Activated B cell treated with CpG ODN at 0.5 μM for 24 hours (primary cell): ENCODE measurements around the gene KLHL6. TPM values are rescaled to one million over a fixed set of nuclear protein-coding genes. Genes with fewer than 3 reads are reported as not detected.

ENCODE experiments used
- ATAC-seq: fragments of 200-7000 bp; cut with Tn5 transposase; one replicate; pipeline ENCODE4 v1.10.0; 2021; ENCODE audit warnings: low read depth, mild to moderate bottlenecking, moderate library complexity
- CTCF ChIA-PET: fragments of 350-600 bp; sonication (Branson Sonifier 250); formaldehyde crosslinking; loops from one replicate; lab custom pipeline; 2021; ENCODE audit warnings: antibody characterized with exemption; lab: Charles Lee
- POLR2A ChIA-PET: fragments of 350-600 bp; sonication (Branson Sonifier 250); formaldehyde crosslinking; loops from one replicate; lab custom pipeline; 2021; ENCODE audit warnings: antibody characterized with exemption; lab: Charles Lee
- DNase-seq: peaks from one replicate; pipeline ENCODE4 v3.0.0; 2022
- H3K27ac Mint-ChIP-seq: one replicate; pipeline ENCODE4 v1.8.0; 2020; ENCODE audit warnings: mixed read lengths
- H3K27me3 Mint-ChIP-seq: one replicate; pipeline ENCODE4 v1.8.0; 2021; ENCODE audit warnings: mixed read lengths
- H3K36me3 Mint-ChIP-seq: one replicate; pipeline ENCODE4 v1.8.0; 2021; ENCODE audit warnings: low read depth, mixed read lengths
- H3K4me1 Mint-ChIP-seq: one replicate; pipeline ENCODE4 v1.8.0; 2021; ENCODE audit warnings: mixed read lengths
- H3K4me3 Mint-ChIP-seq: one replicate; pipeline ENCODE4 v1.8.0; 2020; ENCODE audit warnings: mild to moderate bottlenecking, mixed read lengths
- H3K9me3 Mint-ChIP-seq: one replicate; pipeline ENCODE4 v1.8.0; 2020; ENCODE audit warnings: mixed read lengths
- CTCF ChIP-seq: fragments of 200-600 bp; IDR thresholded peaks from one replicate; pipeline ENCODE4 v1.8.0; 2022; ENCODE audit warnings: antibody characterized with exemption, mild to moderate bottlenecking
- intact Hi-C: fragments of 100-400 bp; cut with micrococcal nuclease; formaldehyde crosslinking; loops from one replicate; pipeline ENCODE4 v1.15.1; 2024
- total RNA-seq: library from RNA; stranded (reverse); gene quantifications from 2 replicates; pipeline ENCODE4 v1.2.3, GENCODE V29; 2022

KLHL6 gene
- total RNA-seq, 1 donor from 2014 or later, result 41.7 TPM

- no peak for ATAC-seq
- Mint-ChIP-seq H3K27ac (no peak overlapping the region), H3K4me3 (no peak overlapping the region), H3K27me3 (no peaks in the 10 kb centered on the region), H3K4me1 (peaks cover 11% of the 10 kb centered on the region), H3K36me3 (peaks cover 61% of the 10 kb centered on the region), H3K9me3 (no peaks in the 10 kb centered on the region)
- POLR2A ChIA-PET, result no interaction called here
- intact Hi-C loops, result no loop called here
- DNase-seq, result no peak
- CTCF ChIA-PET, result no interaction called here
- no peak for TF ChIP-seq CTCF
These were observed 64.2 kb downstream of the KLHL6 start for GRCh38 chr3:183491109-183491922.

- no peaks in the 10 kb centered on the region for H3K9me3 Mint-ChIP-seq
- H3K27me3 Mint-ChIP-seq, result no peaks in the 10 kb centered on the region
- DNase-seq (no peak), ATAC-seq (no peak)
- TF ChIP-seq CTCF, result no peak
- H3K36me3 Mint-ChIP-seq, result peaks cover 58% of the 10 kb centered on the region
- intact Hi-C loops, result no loop called here
- H3K4me3 Mint-ChIP-seq, result no peak overlapping the region
- ChIA-PET POLR2A (no interaction called here), CTCF (no interaction called here)
- H3K27ac Mint-ChIP-seq, result no peak overlapping the region
- H3K4me1 Mint-ChIP-seq, result peaks cover 12% of the 10 kb centered on the region
These were observed 64.9 kb downstream of the KLHL6 start for GRCh38 chr3:183490653-183491052.

- no peak for DNase-seq
- CTCF ChIA-PET, result no interaction called here
- intact Hi-C loops, result no loop called here
These were observed 65.3 kb downstream of the KLHL6 start for GRCh38 chr3:183490211-183490601.

GRCh38 chr3:183489455-183490210, 65.9 kb downstream of the KLHL6 start:
- ATAC-seq (no peak), DNase-seq (no peak)
- ChIA-PET POLR2A (interaction anchor here (1.5 kb wide), 1 partner anchor 10 kb away, joined by 3 read pairs; no protein-coding TSS in a partner anchor), CTCF (no interaction called here)
- intact Hi-C loops, result no loop called here
- peaks cover 21% of the 10 kb centered on the region for H3K4me1 Mint-ChIP-seq
- no peak overlapping the region for H3K4me3 Mint-ChIP-seq
- H3K27me3 Mint-ChIP-seq, result no peaks in the 10 kb centered on the region
- H3K9me3 Mint-ChIP-seq, result no peaks in the 10 kb centered on the region
- no peak for TF ChIP-seq CTCF
- H3K36me3 Mint-ChIP-seq, result peaks cover 54% of the 10 kb centered on the region
- H3K27ac Mint-ChIP-seq, result peak overlapping the region; percentile 43

More at GRCh38 chr3:183490211-183490601, 65.3 kb downstream of the KLHL6 start:
- no peaks in the 10 kb centered on the region for H3K9me3 Mint-ChIP-seq
- H3K36me3 Mint-ChIP-seq, result peaks cover 58% of the 10 kb centered on the region
- ATAC-seq, result no peak
- peaks cover 16% of the 10 kb centered on the region for H3K4me1 Mint-ChIP-seq
- H3K27ac Mint-ChIP-seq, result no peak overlapping the region
- POLR2A ChIA-PET, result interaction anchor here (1.5 kb wide), 1 partner anchor 11 kb away, joined by 3 read pairs; no protein-coding TSS in a partner anchor
- no peak overlapping the region for H3K4me3 Mint-ChIP-seq
- TF ChIP-seq CTCF, result no peak
- no peaks in the 10 kb centered on the region for H3K27me3 Mint-ChIP-seq

- no peak for ATAC-seq
- intact Hi-C loops, result no loop called here
- Mint-ChIP-seq H3K4me1 (peaks cover 24% of the 10 kb centered on the region), H3K36me3 (peaks cover 41% of the 10 kb centered on the region), H3K4me3 (no peak overlapping the region), H3K9me3 (no peaks in the 10 kb centered on the region), H3K27ac (peak overlapping the region; percentile 21), H3K27me3 (no peaks in the 10 kb centered on the region)
- DNase-seq, result no peak
- no peak for TF ChIP-seq CTCF
- CTCF ChIA-PET, result interaction anchor here (1.0 kb wide), 1 partner anchor 72 kb away, joined by 3 read pairs; no protein-coding TSS in a partner anchor
- POLR2A ChIA-PET, result interaction anchor here (1.2 kb wide), 1 partner anchor 20 kb away, joined by 3 read pairs; no protein-coding TSS in a partner anchor
These were observed 67.2 kb downstream of the KLHL6 start for GRCh38 chr3:183488343-183488742.
